GM19193 (cell line): ENCODE data around the gene RNASE8.

Experiments
- POLR2A ChIP-seq: IDR thresholded peaks from 4 replicates; pipeline ENCODE4 v1.6.1; 2011; ENCODE audit not compliant: insufficient read depth, insufficient read length; ENCODE audit errors: extremely low read depth

RNASE8 gene

DNA sequence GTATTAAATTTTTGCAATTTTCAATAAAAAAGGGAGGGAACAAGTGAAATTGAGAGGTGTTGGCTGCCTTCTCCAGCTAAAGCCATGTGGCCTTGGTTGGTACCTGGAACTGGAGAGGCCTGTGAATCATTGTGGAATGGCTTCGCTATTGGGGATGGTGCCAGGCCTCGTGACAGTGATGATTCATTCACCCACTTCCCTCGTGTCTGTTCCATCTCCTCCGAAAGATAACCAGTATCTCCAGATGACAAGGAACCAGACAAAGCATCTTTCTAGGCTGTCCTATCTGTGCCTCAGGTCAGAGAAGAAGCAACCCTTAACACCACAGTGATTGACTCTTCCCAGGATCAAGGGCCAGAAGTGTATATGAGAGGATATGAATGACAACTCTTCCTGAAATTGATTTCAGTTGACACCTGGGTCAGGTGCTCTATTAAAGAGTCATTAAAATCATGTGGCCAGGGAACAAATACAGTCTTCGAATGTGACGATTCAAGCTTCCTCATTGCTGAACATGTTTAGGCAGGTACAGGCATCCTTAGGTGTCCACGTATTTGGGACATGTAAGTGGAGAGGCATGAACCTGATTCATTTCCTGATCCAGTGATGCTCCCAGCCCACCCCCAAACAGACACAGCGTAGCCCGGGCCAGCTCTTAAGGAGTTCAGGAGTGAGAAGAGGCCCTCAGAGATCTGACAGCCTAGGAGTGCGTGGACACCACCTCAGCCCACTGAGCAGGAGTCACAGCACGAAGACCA is 15.8 kb upstream of the RNASE8 start, which contains the start of gene RNASE7:
TSS of gene RNASE7 (plus strand) at position 687 of the 758 bp plus-strand sequence. CDS start 631 bp downstream, outside the sequence.
- no peak for TF ChIP-seq POLR2A

DNA sequence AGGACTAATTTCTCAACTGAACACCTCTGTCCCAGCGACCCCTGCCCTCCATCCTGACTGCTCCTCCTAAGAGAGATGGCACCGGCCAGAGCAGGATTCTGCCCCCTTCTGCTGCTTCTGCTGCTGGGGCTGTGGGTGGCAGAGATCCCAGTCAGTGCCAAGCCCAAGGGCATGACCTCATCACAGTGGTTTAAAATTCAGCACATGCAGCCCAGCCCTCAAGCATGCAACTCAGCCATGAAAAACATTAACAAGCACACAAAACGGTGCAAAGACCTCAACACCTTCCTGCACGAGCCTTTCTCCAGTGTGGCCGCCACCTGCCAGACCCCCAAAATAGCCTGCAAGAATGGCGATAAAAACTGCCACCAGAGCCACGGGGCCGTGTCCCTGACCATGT is 14.7 kb upstream of the RNASE8 start:
- TF ChIP-seq POLR2A = no peak

- TF ChIP-seq POLR2A = no peak
Measured at GRCh38 chr14:21043387-21043973, 14.1 kb upstream of the RNASE8 start.

DNA sequence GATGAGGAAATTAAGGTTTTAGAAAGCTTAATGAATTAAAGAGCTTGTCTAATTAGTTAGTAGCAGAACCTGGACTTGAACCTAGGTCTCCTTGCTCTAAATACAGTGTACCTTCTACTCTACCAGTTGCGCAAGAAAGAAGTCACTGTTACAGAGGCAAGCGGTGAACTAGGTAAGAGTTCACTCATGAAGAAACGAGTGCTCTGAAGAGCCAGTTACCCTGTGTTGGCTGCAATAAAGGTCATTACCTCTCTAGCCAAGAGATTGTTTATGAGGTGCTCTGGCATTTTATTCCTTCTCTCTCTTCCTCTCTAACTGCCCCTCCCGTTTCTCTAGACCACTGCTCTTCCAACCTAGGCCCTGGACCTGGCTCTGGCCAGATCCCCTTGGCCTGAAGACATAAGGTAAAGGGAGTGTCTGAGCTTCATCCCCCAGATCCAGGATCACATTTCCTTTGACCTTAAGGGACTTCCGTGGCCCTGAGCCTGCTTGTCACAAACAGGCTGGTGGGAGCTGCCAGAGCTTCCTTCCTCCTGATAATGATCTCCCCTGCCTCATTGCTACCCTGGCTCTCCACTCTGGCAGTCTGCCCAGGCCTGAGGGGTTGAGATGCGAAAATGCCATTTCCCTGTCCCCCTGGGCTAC is 13.5 kb upstream of the RNASE8 start:
- TF ChIP-seq POLR2A = no peak

GRCh38 chr14:21047378-21047781 is 10.2 kb upstream of the RNASE8 start:
- no peak for TF ChIP-seq POLR2A

DNA sequence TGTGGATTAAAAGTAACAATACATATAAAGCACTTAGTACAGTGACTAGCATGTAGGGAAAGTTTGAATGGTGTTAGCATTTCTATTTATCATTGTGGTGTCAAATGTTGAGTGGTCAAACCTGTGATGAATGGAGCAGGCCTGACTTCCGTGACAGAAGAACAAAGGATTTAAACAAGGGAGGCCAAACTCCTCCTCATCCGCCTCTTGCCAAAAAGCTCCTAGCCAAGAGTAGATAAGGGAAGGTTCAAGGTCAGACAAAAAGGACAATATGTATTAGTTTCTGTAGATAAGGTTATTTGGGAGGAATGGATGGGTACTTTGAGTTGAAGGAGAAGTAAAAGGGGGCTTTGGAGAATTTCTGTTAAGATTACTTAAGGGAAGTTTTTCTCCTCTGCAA is 9.0 kb upstream of the RNASE8 start:
- no peak for TF ChIP-seq POLR2A

GRCh38 chr14:21049271-21049673 is 8.3 kb upstream of the RNASE8 start:
- no peak for TF ChIP-seq POLR2A

DNA sequence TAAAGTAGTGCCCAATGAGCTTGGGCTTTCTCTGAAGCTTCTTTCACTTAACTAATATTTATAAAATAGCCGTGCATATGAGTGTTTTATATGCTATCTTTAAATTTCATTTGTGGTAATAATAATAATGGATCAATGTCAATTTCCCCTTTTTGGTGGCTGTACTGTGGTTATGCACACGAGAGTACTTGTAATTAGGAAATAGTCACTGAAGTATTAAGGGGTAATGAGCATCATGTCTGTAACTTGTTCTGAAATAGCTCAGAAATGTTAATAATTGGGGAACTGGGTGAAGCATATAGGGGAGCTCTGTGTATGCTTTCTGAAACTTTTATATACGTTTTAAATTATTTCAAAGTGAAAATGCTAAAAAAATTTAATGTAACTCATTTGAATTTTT is 7.0 kb upstream of the RNASE8 start:
- no peak for TF ChIP-seq POLR2A

- no peak for TF ChIP-seq POLR2A
Measured at GRCh38 chr14:21053184-21054122, 4.2 kb upstream of the RNASE8 start.

DNA sequence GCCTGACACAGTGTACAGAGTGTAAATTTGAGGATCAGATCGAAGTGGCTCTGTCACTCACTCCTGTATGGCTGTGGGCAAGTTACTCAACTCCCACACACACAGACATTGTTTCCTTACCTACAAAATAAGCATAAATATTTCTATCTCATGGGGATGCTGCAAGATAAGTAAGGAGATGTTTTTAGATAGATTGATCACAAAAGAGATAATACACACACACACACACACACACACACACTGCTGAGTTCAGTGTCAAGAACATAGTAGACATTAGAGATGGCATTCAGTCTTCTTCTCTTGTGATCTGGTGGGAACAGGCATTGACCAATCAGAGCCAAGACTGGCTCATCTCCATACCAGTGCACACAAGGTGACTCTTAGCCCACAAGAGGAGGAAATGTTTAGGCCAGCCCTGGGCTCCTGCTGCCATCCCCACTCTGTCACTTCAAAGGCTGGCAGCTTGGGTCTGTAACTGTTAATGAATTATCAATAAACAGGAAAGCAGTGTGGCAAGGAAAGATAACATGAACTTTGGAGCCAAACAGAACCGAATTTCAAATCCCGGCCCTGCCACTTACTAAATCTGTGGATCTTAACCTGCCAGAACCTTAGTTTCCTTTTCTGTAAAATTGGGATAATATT is 3.4 kb upstream of the RNASE8 start:
- no peak for TF ChIP-seq POLR2A

GRCh38 chr14:21054768-21055145 is 2.9 kb upstream of the RNASE8 start:
- TF ChIP-seq POLR2A = no peak

DNA sequence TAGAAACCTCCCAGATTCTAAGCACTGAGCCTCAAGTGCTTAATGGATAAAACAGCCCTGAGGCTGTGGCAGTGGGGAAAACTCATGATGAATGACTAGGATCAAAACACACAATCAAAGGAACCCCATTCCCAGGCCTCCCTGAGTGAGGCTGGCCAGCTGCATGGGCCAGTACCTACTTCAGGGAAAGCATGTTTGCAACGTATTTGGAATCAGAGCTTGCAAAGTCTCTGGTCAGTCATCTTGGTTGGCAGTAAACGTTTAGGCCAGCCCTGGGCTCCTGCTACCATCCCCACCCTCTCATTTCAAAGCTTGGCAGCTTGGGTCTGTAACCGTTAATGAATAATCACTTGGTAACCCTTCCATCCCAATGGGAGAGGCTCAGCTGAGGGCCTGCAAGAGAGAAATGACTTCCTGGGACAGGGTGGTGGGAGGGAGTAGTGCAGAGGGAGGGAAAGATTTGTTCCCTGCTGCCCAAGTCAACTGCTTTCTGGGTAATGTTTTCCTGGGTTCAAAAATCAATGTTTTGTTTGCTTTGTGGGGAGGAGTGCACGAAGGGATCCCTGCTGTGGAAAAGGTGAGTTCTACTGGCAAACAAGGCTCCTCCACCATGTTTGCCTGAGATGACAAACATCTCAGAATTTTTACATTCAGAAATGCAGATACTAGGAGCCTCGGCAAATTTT is 2.0 kb upstream of the RNASE8 start:
- TF ChIP-seq POLR2A = no peak

DNA sequence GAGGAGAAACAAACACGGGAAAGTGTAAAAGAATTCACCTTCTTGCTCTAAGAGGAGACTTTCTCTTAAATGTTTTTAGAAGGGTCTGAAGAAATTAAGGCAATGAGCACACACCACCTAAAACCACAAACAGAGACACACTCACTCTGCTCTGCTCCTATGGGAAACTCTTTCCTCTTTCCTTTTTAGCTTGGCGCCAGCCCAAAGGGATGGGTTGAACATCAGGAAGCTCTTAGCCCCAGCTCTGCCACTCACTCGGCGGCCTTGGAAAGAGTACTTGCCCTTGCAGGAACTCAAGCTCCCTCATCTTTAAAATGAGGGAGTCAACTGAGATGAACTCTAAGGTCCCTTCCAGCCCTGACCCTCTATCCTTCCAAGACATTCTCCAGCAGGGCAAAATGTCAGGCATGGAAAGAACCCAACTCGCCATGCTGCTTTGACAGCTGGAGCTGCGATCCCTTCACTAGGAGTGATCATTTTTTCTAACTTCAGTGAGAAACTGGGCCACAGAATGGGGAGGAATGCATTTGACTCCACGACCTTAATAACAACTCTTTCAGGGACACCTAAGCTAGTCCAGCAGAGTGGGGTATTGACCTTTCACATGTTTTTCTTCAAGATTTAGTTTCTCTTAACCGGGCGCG is 980 bp upstream of the RNASE8 start:
- no peak for TF ChIP-seq POLR2A
